GM19240 (cell line): ENCODE results near the gene PPP2R3B.
"Not testable (repeated sequence)": the region's sequence is repeated elsewhere in the genome, so short reads cannot be mapped to it uniquely, and the experiment has no call there.

Source experiments
- DNase-seq: peaks from one replicate; pipeline ENCODE4 v3.0.0; 2011; ENCODE audit warnings: low spot score; ENCODE audit not compliant: insufficient read length

Gene PPP2R3B, protein sequence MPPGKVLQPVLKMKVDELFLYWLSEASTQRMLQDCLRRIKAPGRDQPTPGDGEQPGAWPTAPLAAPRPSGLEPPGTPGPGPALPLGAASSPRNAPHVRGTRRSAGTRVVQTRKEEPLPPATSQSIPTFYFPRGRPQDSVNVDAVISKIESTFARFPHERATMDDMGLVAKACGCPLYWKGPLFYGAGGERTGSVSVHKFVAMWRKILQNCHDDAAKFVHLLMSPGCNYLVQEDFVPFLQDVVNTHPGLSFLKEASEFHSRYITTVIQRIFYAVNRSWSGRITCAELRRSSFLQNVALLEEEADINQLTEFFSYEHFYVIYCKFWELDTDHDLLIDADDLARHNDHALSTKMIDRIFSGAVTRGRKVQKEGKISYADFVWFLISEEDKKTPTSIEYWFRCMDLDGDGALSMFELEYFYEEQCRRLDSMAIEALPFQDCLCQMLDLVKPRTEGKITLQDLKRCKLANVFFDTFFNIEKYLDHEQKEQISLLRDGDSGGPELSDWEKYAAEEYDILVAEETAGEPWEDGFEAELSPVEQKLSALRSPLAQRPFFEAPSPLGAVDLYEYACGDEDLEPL

DNA sequence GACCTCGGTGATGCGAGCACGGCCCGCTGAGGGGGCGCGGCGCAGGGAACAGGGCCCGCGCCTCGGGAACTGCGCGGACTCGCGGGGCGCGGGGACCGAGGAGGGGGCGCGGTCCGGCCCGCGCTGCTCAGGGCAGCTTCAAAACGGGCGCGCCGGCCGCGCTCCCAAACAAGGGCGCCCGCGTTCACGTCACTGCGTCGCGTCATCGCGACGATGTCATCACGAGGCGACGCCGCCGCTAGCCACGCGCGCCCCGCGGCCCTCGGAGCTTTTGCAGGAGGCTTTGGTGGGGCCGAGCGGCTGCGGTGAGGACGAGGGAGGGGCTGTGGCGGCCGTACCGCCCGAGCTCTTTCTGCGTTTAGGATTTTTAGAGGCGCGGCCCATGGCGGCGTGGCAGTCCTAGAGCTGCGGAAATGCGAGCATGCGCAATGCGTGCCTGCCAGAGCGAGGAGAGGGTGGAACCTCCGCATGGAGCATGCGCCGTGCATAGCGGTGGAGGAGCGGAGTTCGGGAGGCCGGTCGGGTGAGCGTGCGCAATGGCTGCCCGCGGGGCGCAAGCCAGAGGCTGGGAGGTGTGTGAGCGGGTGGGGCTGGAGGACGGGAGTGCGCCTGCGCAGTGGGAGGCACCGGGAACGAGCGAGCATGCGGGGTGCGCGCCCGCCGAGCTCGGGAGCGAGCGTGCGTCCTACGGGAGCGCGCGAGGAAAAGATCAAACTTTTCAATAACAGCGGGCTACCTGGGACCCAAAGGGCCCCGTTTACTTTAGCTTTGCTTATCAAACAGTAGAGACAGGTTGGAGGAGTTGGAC is at the start of gene PPP2R3B:
PPP2R3B (minus strand) TSS at position 140 of the 808 bp plus-strand sequence. CDS start 216 bp downstream, outside the sequence.
- peak; percentile 99 for DNase-seq

DNA sequence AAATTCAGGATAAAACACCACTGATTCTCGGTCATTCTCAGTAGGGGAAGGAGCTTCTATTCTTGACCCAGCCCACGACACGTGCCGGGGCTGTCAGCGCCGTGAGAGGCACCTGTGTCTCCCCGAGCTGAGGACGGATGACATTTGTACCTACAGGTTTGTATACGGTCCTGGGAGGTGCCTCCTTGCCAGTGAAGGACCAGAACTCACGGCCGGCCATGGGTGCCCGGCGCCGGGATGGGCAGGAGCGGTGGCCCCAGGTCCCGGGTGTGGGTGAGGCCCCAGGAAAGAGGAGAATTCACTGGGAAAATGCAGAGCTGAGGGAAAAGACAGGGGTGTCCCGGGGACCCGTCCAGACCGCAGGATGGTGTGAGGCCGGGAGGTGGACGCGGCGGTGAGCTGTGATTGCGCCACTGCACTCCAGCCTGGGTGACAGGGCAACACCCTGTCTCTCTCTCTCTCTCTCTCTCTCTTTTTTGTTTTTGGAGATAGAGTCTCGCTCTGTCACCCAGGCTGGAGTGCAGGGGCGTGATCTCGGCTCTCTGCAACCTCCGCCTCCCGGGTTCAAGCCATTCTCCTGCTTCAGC is 48.9 kb upstream of the PPP2R3B start:
- DNase-seq, result no peak

- DNase-seq, result no peak
These were observed 48.2 kb upstream of the PPP2R3B start for GRCh38 chrX:434946-435345.

DNA sequence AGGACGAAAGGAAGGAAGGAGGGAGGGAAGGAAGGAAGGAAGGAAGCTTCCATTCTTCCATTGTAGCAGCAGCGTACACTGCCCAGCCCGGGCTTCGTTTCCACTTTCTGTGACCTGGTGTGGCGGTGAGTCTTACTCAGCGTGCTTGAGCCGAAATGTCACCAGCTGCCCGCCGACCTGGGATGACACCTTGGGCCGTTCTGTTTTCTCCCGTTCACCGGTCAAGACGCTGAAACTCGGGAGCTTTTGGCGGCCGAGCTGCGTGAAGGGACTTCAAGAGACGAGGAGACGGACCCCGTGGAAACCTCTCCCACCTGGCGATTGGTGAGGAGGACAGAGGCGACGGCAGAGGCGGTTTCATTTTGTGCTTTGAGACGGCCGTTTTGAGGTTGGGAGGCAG is 47.1 kb upstream of the PPP2R3B start:
- no peak for DNase-seq

DNA sequence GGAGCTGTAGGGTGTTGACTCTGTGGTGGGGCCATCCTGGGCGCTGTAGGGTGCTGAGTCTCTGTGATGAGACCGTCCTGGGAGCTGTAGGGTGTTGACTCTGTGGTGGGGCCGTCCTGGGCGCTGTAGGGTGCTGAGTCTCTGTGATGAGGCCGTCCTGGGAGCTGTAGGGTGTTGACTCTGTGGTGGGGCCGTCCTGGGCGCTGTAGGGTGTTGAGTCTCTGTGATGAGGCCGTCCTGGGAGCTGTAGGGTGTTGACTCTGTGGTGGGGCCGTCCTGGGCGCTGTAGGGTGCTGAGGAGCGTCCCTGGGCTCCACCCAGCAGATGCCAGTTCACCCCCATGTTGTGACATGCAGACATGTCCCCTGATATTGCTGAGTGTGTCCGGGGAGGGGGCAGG is 46.0 kb upstream of the PPP2R3B start:
- DNase-seq, result not testable (repeated sequence)

DNA sequence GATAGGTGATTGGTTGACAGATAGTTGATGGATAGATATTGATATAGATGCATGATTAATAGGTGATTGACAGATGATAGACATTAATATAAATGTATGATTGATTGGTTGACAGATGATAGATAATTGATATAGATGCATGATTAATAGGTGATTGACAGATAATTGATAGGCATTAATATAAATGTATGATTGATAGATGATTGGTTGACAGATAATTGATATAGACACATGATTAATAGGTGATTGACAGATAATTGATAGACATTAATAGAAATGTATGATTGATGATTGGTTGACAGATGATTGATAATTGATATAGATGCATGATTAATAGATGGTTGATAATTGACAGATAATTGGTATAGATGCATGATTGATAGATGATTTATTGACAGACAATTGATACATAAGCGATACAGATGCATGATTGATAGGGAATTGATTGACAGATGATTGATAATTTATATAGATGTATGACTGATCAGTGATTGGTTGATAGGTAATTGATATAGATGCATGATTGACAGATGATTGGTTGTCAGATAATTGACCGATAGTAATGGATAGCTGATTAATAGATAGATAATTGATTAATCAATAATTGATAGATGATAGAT is 44.9 kb upstream of the PPP2R3B start:
- DNase-seq, result no peak

DNA sequence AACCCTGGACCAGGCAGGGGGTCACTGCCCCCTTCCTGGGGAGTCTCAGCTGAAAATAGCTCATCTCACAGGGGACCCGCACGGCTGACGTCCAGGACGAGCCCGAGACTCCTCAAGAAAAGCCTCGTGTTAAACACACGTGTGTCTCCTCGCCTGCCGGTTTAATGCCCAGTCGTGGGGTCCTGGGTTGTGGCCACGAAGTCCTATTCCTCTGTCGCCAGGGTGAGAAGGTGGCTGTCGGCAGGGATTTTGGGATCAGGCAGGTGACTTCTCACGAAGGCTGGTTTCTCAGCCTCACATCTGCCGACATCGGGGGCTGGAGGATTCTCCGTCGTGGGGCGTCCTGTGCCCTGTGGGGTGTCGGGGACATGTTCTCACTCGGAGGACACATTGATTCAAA is 44.3 kb upstream of the PPP2R3B start:
- DNase-seq, result no peak

GRCh38 chrX:429266-429825 is 42.6 kb upstream of the PPP2R3B start:
- DNase-seq, result no peak

DNA sequence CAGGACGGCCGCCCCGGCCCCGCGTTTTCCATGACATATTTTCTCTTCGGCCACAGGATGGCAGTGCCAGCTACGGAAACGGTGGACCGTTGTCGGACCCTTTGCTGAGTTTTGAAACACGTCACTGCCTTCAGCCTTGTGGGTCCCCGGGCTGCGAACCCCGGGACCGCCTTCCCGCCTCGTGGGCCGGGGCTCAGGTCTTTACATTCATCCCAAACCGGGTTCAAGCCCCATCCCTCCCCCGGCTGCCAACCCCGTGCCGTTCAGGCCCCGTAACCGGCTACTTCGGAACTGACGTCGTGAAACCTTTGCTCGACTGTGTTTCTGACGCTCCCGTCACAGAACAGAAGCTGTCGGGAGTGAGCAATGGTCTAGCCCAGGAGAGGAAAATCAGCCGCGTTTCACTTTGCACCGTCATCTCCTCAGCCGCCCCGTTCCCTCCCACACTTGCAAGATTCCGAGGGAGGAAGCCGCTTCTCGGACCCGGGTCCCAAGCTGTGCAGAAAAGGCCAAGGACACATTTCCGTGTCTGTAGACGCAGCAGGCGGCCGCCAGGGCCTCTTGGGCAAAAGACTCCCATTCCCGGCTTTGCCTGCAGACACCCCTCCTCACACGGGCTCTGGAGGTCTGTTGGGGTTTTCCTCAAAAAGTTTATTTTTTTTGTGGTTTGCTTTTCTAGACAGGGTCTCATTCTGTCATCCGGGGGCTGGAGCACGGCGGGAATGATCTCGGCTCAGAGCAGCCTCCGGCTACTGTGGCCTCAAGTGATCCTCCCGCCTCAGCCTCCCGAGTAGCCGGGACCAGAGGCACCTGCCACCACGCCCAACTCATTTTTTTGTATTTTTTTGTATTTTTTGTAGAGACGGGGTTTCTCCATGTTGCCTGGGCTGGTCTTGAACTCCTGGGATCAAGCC is 41.4 kb upstream of the PPP2R3B start:
- no peak for DNase-seq

- no peak for DNase-seq
These were observed 40.2 kb upstream of the PPP2R3B start for GRCh38 chrX:426881-427280.

DNA sequence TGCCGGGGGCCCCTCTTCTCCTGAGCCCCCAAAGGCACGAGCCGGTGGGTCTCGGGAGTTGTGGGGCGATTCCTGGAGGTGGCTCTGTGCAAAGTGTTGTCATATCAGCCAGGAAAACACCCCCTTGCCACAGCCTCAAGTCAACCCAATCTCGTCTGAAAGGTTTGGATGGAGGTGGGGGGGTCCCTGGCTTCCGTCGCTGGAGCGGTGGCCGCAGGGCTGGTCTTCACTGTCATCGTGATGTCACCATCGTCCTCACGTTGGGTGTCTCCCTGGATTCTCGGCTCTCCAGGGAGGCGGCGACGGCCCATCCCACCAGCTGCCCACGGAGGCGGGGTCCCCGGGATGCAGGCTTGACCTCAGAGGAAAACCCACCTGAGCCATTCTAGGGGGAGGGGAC is 38.3 kb upstream of the PPP2R3B start:
- DNase-seq, result no peak

GRCh38 chrX:421646-422391 is 35.1 kb upstream of the PPP2R3B start:
- no peak for DNase-seq

DNA sequence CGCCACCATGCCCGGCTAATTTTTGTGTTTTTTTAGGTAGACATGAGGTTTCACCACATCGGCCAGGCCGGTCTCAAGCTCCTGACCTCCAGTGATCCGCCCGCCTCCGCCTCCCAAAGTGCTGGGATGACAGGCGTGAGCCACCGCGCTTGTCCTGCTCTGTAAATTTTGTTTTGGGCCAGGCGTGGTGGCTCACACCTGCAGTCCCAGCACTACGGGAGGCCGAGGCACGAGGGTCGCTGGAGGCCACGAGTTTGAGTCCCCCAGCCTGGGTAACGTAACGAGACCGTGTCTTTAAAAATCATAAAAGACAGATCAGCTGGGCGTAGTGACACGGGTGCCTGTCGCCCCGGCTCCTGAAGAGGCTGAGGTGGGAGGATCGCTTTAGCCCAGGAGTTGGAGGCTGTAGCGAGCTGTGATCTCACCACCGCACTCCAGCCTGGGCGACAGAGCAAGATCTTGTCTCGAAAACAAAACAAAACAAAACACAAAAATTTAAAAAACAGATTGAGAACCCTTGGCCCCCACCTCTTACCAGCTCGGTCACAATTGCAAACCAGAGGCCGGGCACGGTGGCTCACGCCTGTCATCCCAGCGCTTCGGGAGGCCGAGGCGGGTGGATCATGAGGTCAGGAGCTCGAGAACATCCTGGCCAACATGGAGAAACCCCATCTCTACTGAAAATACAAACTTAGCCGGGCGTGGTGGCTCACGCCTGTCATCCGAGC is 34.0 kb upstream of the PPP2R3B start:
- DNase-seq, result no peak

- no peak for DNase-seq
These were observed 32.4 kb upstream of the PPP2R3B start for GRCh38 chrX:418927-419729.

GRCh38 chrX:415498-415897 is 28.8 kb upstream of the PPP2R3B start:
- DNase-seq, result not testable (repeated sequence)

- no peak for DNase-seq
These were observed 26.9 kb upstream of the PPP2R3B start for GRCh38 chrX:413322-414201.

GRCh38 chrX:410296-410695 is 23.6 kb upstream of the PPP2R3B start:
- DNase-seq, result no peak
